Measurements from ENCODE around the gene PTPRK. TPM values are rescaled to one million over a fixed set of nuclear protein-coding genes. Genes with fewer than 3 reads are reported as not detected.

PTPRK gene
- total RNA-seq, 2 experiments from 2014 or later: not detected

DNA sequence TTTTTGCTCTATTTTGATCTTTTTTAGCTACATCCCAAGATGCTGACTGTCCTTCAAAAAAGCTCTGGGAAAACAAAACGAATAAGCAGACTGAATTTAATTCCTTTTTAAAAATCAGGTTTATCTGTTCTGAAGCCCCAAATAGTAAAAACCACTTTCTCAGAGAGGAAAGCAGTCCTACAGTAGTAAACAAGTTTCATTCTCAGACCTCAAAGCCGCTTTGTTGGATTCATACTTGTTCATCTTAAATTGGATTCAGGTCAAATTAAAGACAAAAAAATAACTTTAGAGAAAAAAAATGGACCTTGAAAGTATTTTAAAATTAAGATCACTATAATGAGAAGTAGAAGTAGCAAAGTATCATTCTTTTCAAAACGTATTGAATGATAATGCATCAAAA is 523.5 kb downstream of the PTPRK start:
- no peak overlapping the region for H3K4me2 ChIP-seq (ENCODE audit: low read length)
- TF ChIP-seq, protein P1, sequence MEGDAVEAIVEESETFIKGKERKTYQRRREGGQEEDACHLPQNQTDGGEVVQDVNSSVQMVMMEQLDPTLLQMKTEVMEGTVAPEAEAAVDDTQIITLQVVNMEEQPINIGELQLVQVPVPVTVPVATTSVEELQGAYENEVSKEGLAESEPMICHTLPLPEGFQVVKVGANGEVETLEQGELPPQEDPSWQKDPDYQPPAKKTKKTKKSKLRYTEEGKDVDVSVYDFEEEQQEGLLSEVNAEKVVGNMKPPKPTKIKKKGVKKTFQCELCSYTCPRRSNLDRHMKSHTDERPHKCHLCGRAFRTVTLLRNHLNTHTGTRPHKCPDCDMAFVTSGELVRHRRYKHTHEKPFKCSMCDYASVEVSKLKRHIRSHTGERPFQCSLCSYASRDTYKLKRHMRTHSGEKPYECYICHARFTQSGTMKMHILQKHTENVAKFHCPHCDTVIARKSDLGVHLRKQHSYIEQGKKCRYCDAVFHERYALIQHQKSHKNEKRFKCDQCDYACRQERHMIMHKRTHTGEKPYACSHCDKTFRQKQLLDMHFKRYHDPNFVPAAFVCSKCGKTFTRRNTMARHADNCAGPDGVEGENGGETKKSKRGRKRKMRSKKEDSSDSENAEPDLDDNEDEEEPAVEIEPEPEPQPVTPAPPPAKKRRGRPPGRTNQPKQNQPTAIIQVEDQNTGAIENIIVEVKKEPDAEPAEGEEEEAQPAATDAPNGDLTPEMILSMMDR (conservative IDR thresholded peaks at IDR 0.05; ENCODE audit: low read length): no peak
- TF ChIP-seq EZH2phosphoT487 (IDR thresholded peaks at IDR 0.05; ENCODE audit: borderline replicate concordance, low read depth, low read length): no peak
- H3K27ac ChIP-seq (ENCODE audit: low read depth, low read length, poor library complexity, severe bottlenecking): no peak overlapping the region
- no peaks in the 10 kb centered on the region for H3K9me2 ChIP-seq (ENCODE audit: insufficient read depth, low read length)
- CTCF ChIA-PET (ENCODE audit: unreplicated experiment): no interaction called here
- intact Hi-C loops (cut with micrococcal nuclease; ENCODE audit: unreplicated experiment): no loop called here
- no peak for DNase-seq (ENCODE audit: low spot score)
- H3K79me2 ChIP-seq (ENCODE audit: insufficient read depth, low read depth, low read length): no peaks in the 10 kb centered on the region
- H3K4me1 ChIP-seq (ENCODE audit: insufficient read depth, low read length, poor library complexity, severe bottlenecking): no peaks in the 10 kb centered on the region
- H3K4me3 ChIP-seq (ENCODE audit: low read depth, low read length, poor library complexity, severe bottlenecking): no peak overlapping the region
- H3K9me3 ChIP-seq (ENCODE audit: low read length): no peaks in the 10 kb centered on the region
- POLR2A ChIA-PET: interaction anchor here (0.8 kb wide), 1 partner anchor 217 kb away, joined by 3 read pairs; no protein-coding TSS in a partner anchor
- no peaks in the 10 kb centered on the region for H3K36me3 ChIP-seq (ENCODE audit: insufficient read depth, low read length)
- no peaks in the 10 kb centered on the region for H4K20me1 ChIP-seq (ENCODE audit: insufficient read depth, low read length)
- no TSS peak for BruUV-seq (replicated peaks)
- no peak overlapping the region for H2AFZ ChIP-seq (ENCODE audit: low read length)

DNA sequence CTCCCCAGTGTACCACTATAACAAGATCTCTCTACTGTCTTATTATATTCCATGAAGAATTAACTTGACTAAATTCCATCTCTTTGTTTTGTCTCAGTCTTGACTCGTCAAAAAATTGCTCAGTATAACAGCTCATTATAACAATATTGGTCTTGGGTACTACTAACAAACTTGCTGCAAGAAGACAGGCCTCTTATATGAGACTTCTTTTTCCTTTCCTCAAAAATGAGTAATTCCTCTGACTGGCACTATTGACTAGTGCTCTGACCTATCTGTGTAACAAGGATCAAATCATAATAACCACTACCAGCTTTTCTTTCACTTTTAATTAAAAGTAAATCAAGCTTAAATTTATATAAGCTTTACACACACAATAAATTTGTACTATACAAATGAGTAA is 528.3 kb downstream of the PTPRK start:
- Histone ChIP-seq H3K9me2 (ENCODE audit: insufficient read depth, low read length) (no peaks in the 10 kb centered on the region), H3K4me1 (ENCODE audit: insufficient read depth, low read length, poor library complexity, severe bottlenecking) (no peaks in the 10 kb centered on the region), H4K20me1 (ENCODE audit: insufficient read depth, low read length) (no peaks in the 10 kb centered on the region), H3K4me3 (ENCODE audit: low read depth, low read length, poor library complexity, severe bottlenecking) (no peak overlapping the region), H3K4me2 (ENCODE audit: low read length) (no peak overlapping the region), H3K27ac (ENCODE audit: low read depth, low read length, poor library complexity, severe bottlenecking) (no peak overlapping the region), H3K9me3 (ENCODE audit: low read length) (no peaks in the 10 kb centered on the region), H3K79me2 (ENCODE audit: insufficient read depth, low read depth, low read length) (no peaks in the 10 kb centered on the region), H3K36me3 (ENCODE audit: insufficient read depth, low read length) (no peaks in the 10 kb centered on the region), H2AFZ (ENCODE audit: low read length) (no peak overlapping the region)
- CTCF ChIA-PET (ENCODE audit: unreplicated experiment): no interaction called here
- TF ChIP-seq, protein P1 (conservative IDR thresholded peaks at IDR 0.05; ENCODE audit: low read length): no peak
- no peak for TF ChIP-seq EZH2phosphoT487 (IDR thresholded peaks at IDR 0.05; ENCODE audit: borderline replicate concordance, low read depth, low read length)
- no TSS peak for BruUV-seq (replicated peaks)
- POLR2A ChIA-PET: no interaction called here
- intact Hi-C loops (cut with micrococcal nuclease; ENCODE audit: unreplicated experiment): no loop called here
- no peak for DNase-seq (ENCODE audit: low spot score)

DNA sequence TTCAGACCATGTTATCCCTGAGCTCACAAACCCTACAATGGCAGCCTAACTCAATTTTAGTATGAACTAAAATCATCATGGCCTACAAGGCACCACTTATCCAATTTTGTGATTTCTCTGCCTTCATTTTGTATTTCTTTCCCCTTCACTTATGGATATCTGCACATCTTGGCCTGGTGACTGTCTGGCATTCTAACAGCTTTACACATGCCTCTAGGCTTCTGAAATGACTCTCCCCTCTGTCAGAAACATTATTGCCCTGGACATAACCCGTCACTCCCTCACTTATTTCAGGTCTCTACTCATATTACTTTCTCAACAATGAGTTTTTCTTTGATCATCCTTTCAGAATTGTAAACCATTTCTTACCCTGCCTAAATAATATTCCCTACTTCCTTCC is 530.3 kb downstream of the PTPRK start:
- ChIA-PET POLR2A (no interaction called here), CTCF (ENCODE audit: unreplicated experiment) (no interaction called here)
- Histone ChIP-seq H3K9me3 (ENCODE audit: low read length) (no peaks in the 10 kb centered on the region), H3K79me2 (ENCODE audit: insufficient read depth, low read depth, low read length) (no peaks in the 10 kb centered on the region), H3K9me2 (ENCODE audit: insufficient read depth, low read length) (no peaks in the 10 kb centered on the region), H3K36me3 (ENCODE audit: insufficient read depth, low read length) (no peaks in the 10 kb centered on the region), H3K27ac (ENCODE audit: low read depth, low read length, poor library complexity, severe bottlenecking) (no peak overlapping the region), H2AFZ (ENCODE audit: low read length) (no peak overlapping the region), H3K4me3 (ENCODE audit: low read depth, low read length, poor library complexity, severe bottlenecking) (no peak overlapping the region), H4K20me1 (ENCODE audit: insufficient read depth, low read length) (no peaks in the 10 kb centered on the region), H3K4me1 (ENCODE audit: insufficient read depth, low read length, poor library complexity, severe bottlenecking) (no peaks in the 10 kb centered on the region), H3K4me2 (ENCODE audit: low read length) (no peak overlapping the region)
- no TSS peak for BruUV-seq (replicated peaks)
- intact Hi-C loops (cut with micrococcal nuclease; ENCODE audit: unreplicated experiment): no loop called here
- TF ChIP-seq EZH2phosphoT487 (IDR thresholded peaks at IDR 0.05; ENCODE audit: borderline replicate concordance, low read depth, low read length): no peak
- TF ChIP-seq, protein P1 (conservative IDR thresholded peaks at IDR 0.05; ENCODE audit: low read length): no peak
- no peak for DNase-seq (ENCODE audit: low spot score)
